H4 (cell line): ENCODE data around the gene LRGUK. TPM values are rescaled to one million over a fixed set of nuclear protein-coding genes. Genes with fewer than 3 reads are reported as not detected.

Experiments
- DNase-seq: peaks from one replicate; pipeline ENCODE4 v3.0.0-alpha.2; 2015; ENCODE audit warnings: low spot score
- total RNA-seq: library from RNA; depleted of rRNA; stranded (reverse); fragments of >200 nt; shearing (Covaris generic); gene quantifications from 2 replicates; pipeline ENCODE4 v1.2.3, GENCODE V29; 2014; rRNA removed

LRGUK gene
- total RNA-seq, 1 experiment from 2014 or later, result 0.04 TPM

- DNase-seq, result no peak
These were observed 173.8 kb downstream of the LRGUK start for GRCh38 chr7:134300988-134301387.

GRCh38 chr7:134301592-134301991 is 174.5 kb downstream of the LRGUK start:
- no peak for DNase-seq

- no peak for DNase-seq
These were observed 175.0 kb downstream of the LRGUK start for GRCh38 chr7:134302120-134302519.

GRCh38 chr7:134307320-134307719 is 180.2 kb downstream of the LRGUK start:
- no peak for DNase-seq

GRCh38 chr7:134308548-134308947 is 181.4 kb downstream of the LRGUK start:
- no peak for DNase-seq

- DNase-seq, result no peak
These were observed 184.7 kb downstream of the LRGUK start for GRCh38 chr7:134311807-134312206.

GRCh38 chr7:134312717-134313116 is 185.6 kb downstream of the LRGUK start:
- DNase-seq, result no peak

- DNase-seq, result no peak
These were observed 186.4 kb downstream of the LRGUK start for GRCh38 chr7:134313543-134313942.

Other genes with a start within 250 kb of the LRGUK start
- 23.9 and 25.8 TPM in 2 replicates for gene SLC35B4, start 189.6 kb downstream of the LRGUK start, total RNA-seq